Tibial artery (tissue), 4 donors: Measurements from ENCODE around the gene BLM.

Experiments
- DNase-seq, 2 donors: peaks; one replicate each; pipeline ENCODE4 v3.0.0-alpha.2; 2019
- H3K27ac ChIP-seq, 2 donors: fragments of 200-600 bp; sonication (generic) in 1 of 2; 1 replicate in 1 of 2; 2 replicates in 1 of 2; pipeline ENCODE4 v1.5.1; 2018 to 2019; ENCODE audit warnings: mild to moderate bottlenecking in 1 of 2
- H3K27me3 ChIP-seq, 2 donors: fragments of 200-600 bp; sonication (generic) in 1 of 2; one replicate each; pipeline versions ENCODE4 v1.5.1 to v1.6.0; 2016 to 2019
- H3K36me3 ChIP-seq, 3 donors: fragments of 200-600 bp; sonication (generic) in 2 of 3; one replicate each; pipeline ENCODE4 v1.5.1; 2016 to 2019; ENCODE audit warnings: mild to moderate bottlenecking in 2 of 3
- H3K4me1 ChIP-seq, 4 donors: fragments of 200-600 bp; sonication (generic) in 2 of 4; 1 replicate in 3 of 4; 2 replicates in 1 of 4; pipeline ENCODE4 v1.5.1; 2016 to 2019
- H3K4me3 ChIP-seq, 2 donors: fragments of 200-600 bp; sonication (generic) in 1 of 2; 1 replicate in 1 of 2; 2 replicates in 1 of 2; pipeline ENCODE4 v1.5.1; 2018 to 2019; ENCODE audit warnings: mild to moderate bottlenecking in 2 of 2
- H3K9me3 ChIP-seq, 3 donors: fragments of 200-600 bp; sonication (generic) in 1 of 3; one replicate each; pipeline ENCODE4 v1.5.1; 2016 to 2019
- CTCF ChIP-seq, 2 experiments: fragments of 200-600 bp in 1 of 2; fragments of 450-650 bp in 1 of 2; IDR thresholded peaks; one replicate each; pipeline ENCODE4 v1.5.1; 2017 to 2019; ENCODE audit warnings: antibody characterized with exemption in 2 of 2, mild to moderate bottlenecking in 1 of 2, moderate library complexity in 1 of 2
- intact Hi-C: fragments of 100-400 bp; cut with DNase I; formaldehyde crosslinking; loops from one replicate; pipeline ENCODE4 v1.15.0; 2023; ENCODE audit warnings: low total_unique reads

Gene BLM

GRCh38 chr15:90808517-90809235 lies 91.5 kb downstream of the BLM start:
- intact Hi-C loops = no loop called here
- peaks cover 0 to under 1% (median 0%) of the 10 kb centered on the region in 4 donors for H3K4me1 ChIP-seq
- no peaks in the 10 kb centered on the region for H3K36me3 ChIP-seq
- H3K27ac ChIP-seq = no peak overlapping the region
- no peak for TF ChIP-seq CTCF (IDR thresholded peaks at IDR 0.05)
- DNase-seq = peak in 1 of 2 donors; percentile 36
- no peak overlapping the region for H3K4me3 ChIP-seq
- no peaks in the 10 kb centered on the region for H3K9me3 ChIP-seq
- H3K27me3 ChIP-seq = no peaks in the 10 kb centered on the region

GRCh38 chr15:90809536-90809935 lies 92.4 kb downstream of the BLM start:
- no peaks in the 10 kb centered on the region for H3K9me3 ChIP-seq
- H3K27ac ChIP-seq = no peak overlapping the region
- peaks cover 0 to 9% (median 0%) of the 10 kb centered on the region in 4 donors for H3K4me1 ChIP-seq
- intact Hi-C loops = no loop called here
- TF ChIP-seq CTCF (IDR thresholded peaks at IDR 0.05) = no peak
- H3K27me3 ChIP-seq = no peaks in the 10 kb centered on the region
- DNase-seq = no peak
- H3K4me3 ChIP-seq = no peak overlapping the region
- H3K36me3 ChIP-seq = no peaks in the 10 kb centered on the region

- Histone ChIP-seq H3K9me3 (no peaks in the 10 kb centered on the region), H3K36me3 (no peaks in the 10 kb centered on the region), H3K4me3 (no peak overlapping the region), H3K27ac (no peak overlapping the region), H3K27me3 (no peaks in the 10 kb centered on the region), H3K4me1 (peaks cover 0 to 12% (median 0%) of the 10 kb centered on the region in 4 donors)
- DNase-seq = no peak
- TF ChIP-seq CTCF (IDR thresholded peaks at IDR 0.05) = no peak
- intact Hi-C loops = loop anchor here (2.0 kb wide), 1 partner anchor 26 kb away; no protein-coding TSS in a partner anchor
Measured at GRCh38 chr15:90810354-90810753, 93.2 kb downstream of the BLM start.

DNA sequence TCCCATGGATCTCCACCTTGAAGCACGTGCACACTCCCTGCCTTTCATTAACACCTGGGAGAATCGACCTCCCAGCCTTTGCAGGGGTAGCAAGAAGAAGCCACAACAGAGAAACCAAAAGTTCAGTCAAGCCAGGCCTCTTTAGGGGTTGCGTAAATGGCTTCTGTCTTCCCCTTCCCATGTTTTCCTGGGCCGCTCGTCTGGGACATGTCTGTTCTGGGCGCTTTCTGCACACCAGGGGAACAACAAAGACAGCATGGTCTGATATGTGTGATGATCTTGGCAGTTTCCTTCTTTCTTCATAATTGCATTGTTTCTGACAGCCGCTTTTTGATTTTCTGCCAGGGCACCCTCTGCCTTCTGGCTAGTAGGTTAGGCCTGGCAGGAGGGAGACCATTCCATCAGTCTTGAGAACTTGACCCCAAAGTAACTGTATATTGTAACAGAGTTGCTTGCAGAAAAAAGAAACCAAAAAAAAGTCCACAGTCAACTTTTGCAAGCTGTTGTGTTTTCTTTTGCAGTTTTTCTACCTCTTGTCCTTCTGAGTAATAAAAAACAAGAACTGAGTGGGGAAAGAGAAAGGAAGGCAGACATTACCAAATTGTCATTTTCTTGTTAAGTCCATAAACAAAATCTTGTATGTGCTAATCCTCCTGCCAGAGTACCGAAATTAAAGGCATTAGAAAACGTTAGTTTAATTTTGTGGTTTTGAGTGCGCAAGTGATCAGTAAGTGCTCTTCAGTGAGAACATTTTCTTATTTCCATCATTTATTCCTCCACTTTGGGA lies 95.2 kb downstream of the BLM start:
- no peak overlapping the region for H3K4me3 ChIP-seq
- H3K9me3 ChIP-seq = no peaks in the 10 kb centered on the region
- TF ChIP-seq CTCF (IDR thresholded peaks at IDR 0.05) = no peak
- H3K27me3 ChIP-seq = no peaks in the 10 kb centered on the region
- H3K4me1 ChIP-seq = peaks cover 0 to 12% (median 0%) of the 10 kb centered on the region in 4 donors
- intact Hi-C loops = no loop called here
- no peak for DNase-seq
- H3K27ac ChIP-seq = no peak overlapping the region
- no peaks in the 10 kb centered on the region for H3K36me3 ChIP-seq

- no peak overlapping the region for H3K27ac ChIP-seq
- H3K4me1 ChIP-seq = peaks cover 0 to 12% (median 0%) of the 10 kb centered on the region in 4 donors
- H3K27me3 ChIP-seq = no peaks in the 10 kb centered on the region
- intact Hi-C loops = no loop called here
- no peak for TF ChIP-seq CTCF (IDR thresholded peaks at IDR 0.05)
- no peaks in the 10 kb centered on the region for H3K36me3 ChIP-seq
- no peaks in the 10 kb centered on the region for H3K9me3 ChIP-seq
- DNase-seq = no peak
- no peak overlapping the region for H3K4me3 ChIP-seq
Measured at GRCh38 chr15:90812958-90813265, 95.8 kb downstream of the BLM start.
